GM19193 (cell line): Measurements from ENCODE around the gene SNAPC4.

Experiments used
- POLR2A ChIP-seq: IDR thresholded peaks from 4 replicates; pipeline ENCODE4 v1.6.1; 2011; ENCODE audit not compliant: insufficient read depth, insufficient read length; ENCODE audit errors: extremely low read depth

Gene SNAPC4

GRCh38 chr9:136389396-136389795 is 10.6 kb downstream of the SNAPC4 start:
- TF ChIP-seq POLR2A = no peak

DNA sequence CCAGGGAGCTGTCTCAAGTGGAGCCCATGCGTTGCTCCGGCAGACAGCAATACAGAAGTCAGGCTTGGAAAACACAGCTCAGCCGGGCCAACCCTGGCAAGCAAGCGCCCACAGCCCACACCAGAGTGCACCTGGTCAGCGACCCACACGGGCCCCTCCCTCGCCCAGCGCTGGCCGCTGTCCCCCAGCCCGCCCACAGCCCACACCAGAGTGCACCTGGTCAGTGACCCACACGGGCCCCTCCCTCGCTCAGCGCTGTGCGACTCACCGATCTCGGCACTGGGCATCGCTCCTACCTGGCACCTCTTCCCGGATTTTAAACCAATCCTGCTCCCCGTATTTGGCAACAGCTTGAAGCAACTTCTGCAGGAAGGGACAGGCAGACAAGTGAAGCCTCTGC is 12.8 kb downstream of the SNAPC4 start:
- no peak for TF ChIP-seq POLR2A

- TF ChIP-seq POLR2A = no peak
Measured at GRCh38 chr9:136386018-136386417, 14.0 kb downstream of the SNAPC4 start.

GRCh38 chr9:136385015-136385414 is 15.0 kb downstream of the SNAPC4 start:
- no peak for TF ChIP-seq POLR2A

DNA sequence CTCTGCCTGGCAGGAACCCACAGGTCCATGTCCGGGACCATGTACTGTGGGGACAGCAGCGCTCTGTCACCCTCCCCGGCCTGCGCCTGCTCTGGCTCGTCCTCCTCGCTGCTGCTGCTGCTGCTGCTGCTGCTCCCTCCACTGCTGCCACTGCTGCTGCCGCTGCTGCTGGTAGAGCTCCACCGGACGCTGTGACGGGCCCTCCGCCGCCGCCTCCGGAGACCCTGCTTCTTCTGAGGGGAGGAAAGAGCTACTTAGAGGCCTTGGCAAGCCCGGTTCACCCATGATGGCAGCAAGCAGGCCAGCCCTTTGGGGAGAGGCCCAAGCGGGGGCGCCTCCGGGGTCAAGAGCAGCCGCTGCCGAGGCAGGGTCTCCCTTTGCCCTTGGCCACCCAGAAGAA is 16.5 kb downstream of the SNAPC4 start:
- no peak for TF ChIP-seq POLR2A

DNA sequence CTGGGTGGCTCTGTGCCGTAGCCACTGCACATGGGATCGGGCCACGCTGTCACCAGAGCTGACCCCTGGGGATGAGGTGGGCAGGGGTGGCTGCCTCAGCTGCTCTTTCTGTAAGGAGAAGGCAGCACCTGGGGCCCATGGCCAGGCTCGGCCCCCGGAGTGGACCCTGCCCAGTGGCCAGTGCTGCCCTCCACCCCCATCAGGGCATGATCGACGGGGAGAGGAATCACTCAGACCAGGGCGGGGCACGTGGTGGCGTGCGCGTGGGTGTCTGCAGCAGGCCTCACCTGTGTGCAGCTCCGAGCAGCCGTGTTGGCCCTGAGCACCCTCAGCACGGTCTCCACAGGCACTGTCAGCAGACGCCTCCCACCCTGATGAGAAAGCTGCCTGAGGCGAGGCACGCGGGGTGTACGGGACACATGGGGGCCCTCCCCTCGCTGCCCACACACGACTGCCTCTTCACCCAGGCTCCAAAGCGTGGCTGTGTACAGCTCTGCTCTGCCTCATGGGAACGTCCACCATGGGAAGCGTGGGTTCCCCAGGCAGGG is 17.9 kb downstream of the SNAPC4 start:
- no peak for TF ChIP-seq POLR2A

- no peak for TF ChIP-seq POLR2A
Measured at GRCh38 chr9:136381311-136381710, 18.7 kb downstream of the SNAPC4 start.

GRCh38 chr9:136380381-136380780 is 19.6 kb downstream of the SNAPC4 start:
- TF ChIP-seq POLR2A = no peak

DNA sequence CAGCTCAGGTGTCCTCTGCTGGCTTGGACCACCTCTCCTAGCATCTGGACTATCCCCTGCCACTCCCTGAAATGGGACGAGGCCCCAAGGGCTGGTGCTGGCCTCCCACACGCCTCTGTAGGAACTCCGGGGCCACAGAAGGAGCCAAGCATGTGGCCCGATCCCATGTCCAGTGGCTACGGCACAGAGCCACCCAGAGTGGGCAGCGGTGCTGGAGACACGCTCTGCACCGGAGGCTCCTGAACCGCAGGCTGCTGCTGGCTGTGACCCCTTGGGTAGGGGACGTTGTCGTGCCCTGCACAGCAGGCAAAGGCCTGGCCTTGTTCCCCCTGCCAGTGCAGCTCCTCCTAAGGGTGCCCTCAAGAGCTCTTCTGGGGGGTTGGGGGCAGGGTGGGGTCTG is 20.1 kb downstream of the SNAPC4 start:
- TF ChIP-seq POLR2A = no peak

GRCh38 chr9:136379401-136379800 is 20.6 kb downstream of the SNAPC4 start:
- TF ChIP-seq POLR2A = no peak

DNA sequence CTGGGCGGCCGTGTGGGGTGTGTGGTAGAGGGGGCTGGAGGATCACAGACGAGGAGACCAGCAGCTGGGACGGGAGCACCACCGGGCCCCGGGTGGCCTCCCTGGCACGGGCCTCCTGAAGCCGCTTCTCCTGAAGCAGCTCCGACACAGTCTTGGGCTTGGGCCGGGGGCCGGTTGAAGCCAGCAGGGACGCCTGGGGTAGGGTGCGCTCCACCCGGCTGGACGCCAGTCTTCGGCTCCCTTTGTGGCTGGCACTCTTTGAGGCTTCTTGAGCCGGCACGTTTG is 21.0 kb downstream of the SNAPC4 start:
- no peak for TF ChIP-seq POLR2A

- no peak for TF ChIP-seq POLR2A
Measured at GRCh38 chr9:136378170-136379002, 21.6 kb downstream of the SNAPC4 start.

DNA sequence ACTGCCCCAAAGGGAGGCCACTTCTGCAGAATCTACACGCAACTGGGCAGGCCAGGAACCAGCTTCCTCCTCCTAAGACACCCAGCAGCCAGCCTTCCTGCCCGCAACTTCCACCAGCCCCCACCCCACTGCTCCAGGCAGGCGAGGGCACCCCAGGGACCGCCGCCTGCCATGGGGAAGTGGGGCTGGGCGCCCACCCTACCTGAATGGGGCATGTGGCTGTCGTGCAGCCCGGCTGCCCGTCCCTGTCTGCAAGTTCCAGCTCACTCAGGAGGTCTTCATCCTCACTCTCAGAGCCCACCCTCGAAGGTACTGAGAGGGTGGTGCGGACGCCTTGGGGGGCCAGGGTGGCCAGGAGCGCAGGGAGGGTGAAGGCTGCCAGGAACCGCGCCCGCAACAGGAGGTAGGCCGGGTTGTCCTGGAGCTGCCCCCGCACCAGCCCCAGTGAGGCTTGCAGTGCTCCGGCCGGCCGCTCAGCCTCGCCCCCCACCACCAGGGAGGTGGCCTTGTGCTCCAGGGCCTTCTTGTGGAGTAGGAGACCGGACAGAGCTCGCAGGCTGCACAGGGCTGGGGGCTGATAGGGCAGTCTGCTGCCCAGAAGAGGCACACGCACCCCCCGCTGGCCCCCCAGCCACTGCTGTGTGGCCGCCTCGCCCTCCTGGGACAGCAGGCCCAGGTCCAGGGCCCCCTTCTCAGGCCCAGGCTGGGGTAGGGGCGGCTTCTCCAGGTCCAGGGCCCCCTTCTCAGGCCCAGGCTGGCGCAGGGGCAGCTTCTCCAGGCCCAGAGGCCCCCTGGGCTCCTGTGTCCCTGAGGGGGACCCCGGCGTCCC is 22.4 kb downstream of the SNAPC4 start:
- TF ChIP-seq POLR2A = no peak

DNA sequence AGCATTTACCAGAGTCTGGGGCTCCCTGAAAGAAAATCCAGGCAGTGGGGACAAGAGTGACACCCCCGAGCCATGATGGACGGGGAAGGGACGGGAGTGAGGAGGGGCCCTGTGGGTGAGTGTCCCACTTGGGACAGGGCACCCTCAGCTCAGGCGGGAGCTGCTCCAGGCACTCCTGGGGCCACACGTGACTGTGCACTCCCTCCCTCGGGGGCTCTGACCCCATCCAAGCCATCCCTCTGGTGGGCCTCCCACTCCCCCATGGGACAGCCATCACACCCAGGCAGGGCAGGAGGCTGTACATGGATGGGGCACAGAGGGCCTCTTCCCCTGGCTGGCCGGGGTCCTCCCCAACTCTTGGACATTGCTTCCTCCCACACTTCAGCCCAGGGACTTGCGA is 23.5 kb downstream of the SNAPC4 start:
- TF ChIP-seq POLR2A = no peak

- no peak for TF ChIP-seq POLR2A
Measured at GRCh38 chr9:136375096-136375495, 24.9 kb downstream of the SNAPC4 start.

GRCh38 chr9:136374183-136374575 is 25.8 kb downstream of the SNAPC4 start:
- no peak for TF ChIP-seq POLR2A
